CD4-positive, alpha-beta T cell (primary cell): ENCODE data around the gene GALNT3. TPM values are rescaled to one million over a fixed set of nuclear protein-coding genes. Genes with fewer than 3 reads are reported as not detected.

Source experiments
- ATAC-seq: fragments of 200-7000 bp; cut with Tn5 transposase; one replicate; pipeline ENCODE4 v1.10.0; 2022; ENCODE audit warnings: mild to moderate bottlenecking; ENCODE audit not compliant: poor library complexity
- CTCF ChIA-PET: fragments of 350-600 bp; sonication (Branson Sonifier 250); formaldehyde crosslinking; loops from one replicate; lab custom pipeline; 2021; ENCODE audit warnings: antibody characterized with exemption, inconsistent platforms; lab: Charles Lee
- POLR2A ChIA-PET: fragments of 350-600 bp; sonication (Branson Sonifier 250); formaldehyde crosslinking; loops from one replicate; lab custom pipeline; 2021; ENCODE audit warnings: antibody characterized with exemption, inconsistent platforms; lab: Charles Lee
- DNase-seq, 14 experiments: peaks; one replicate each; pipeline ENCODE4 v3.0.0-alpha.2; 2013 to 2020; ENCODE audit warnings: mixed read lengths in 2 of 14
- H3K27ac ChIP-seq, 2 donors: one replicate each; pipeline versions ENCODE4 v1.5.1 to v1.7.0; 2013; ENCODE audit warnings: low read length in 2 of 2, low read depth in 1 of 2, mild to moderate bottlenecking in 1 of 2
- H3K27me3 ChIP-seq, 2 experiments: 1 replicate in 1 of 2; 2 replicates in 1 of 2; pipeline versions ENCODE4 v1.6.1 to v1.7.0; 2013; ENCODE audit warnings: low read length in 2 of 2, control low read depth in 1 of 2, mild to moderate bottlenecking in 1 of 2, moderate library complexity in 1 of 2; ENCODE audit not compliant: insufficient read depth in 2 of 2, control insufficient read depth in 1 of 2
- H3K36me3 ChIP-seq: one replicate; pipeline ENCODE4 v1.6.1; 2013; ENCODE audit warnings: low read length, control low read depth; ENCODE audit not compliant: insufficient read depth
- H3K4me1 ChIP-seq: one replicate; pipeline ENCODE4 v1.6.1; 2013; ENCODE audit warnings: low read length, control low read depth; ENCODE audit not compliant: insufficient read depth
- H3K4me3 ChIP-seq: one replicate; pipeline ENCODE4 v1.5.1; 2013; ENCODE audit warnings: mild to moderate bottlenecking, low read length, moderate library complexity
- H3K9me3 ChIP-seq, 2 experiments: 1 replicate in 1 of 2; 2 replicates in 1 of 2; pipeline versions ENCODE4 v1.6.1 to v1.7.0; 2013; ENCODE audit warnings: low read length in 2 of 2, mild to moderate bottlenecking in 2 of 2, control low read depth in 1 of 2, moderate library complexity in 1 of 2; ENCODE audit not compliant: control insufficient read depth in 1 of 2, insufficient read depth in 1 of 2
- H3K27ac Mint-ChIP-seq: one replicate; pipeline ENCODE4 v1.8.0; 2020; ENCODE audit warnings: mixed read lengths
- H3K27me3 Mint-ChIP-seq: one replicate; pipeline ENCODE4 v1.8.0; 2021; ENCODE audit warnings: mixed read lengths
- H3K36me3 Mint-ChIP-seq: one replicate; pipeline ENCODE4 v1.8.0; 2021; ENCODE audit warnings: low read depth, mixed read lengths
- H3K4me1 Mint-ChIP-seq: one replicate; pipeline ENCODE4 v1.8.0; 2021; ENCODE audit warnings: low read depth, mixed read lengths
- H3K4me3 Mint-ChIP-seq: one replicate; pipeline ENCODE4 v1.8.0; 2020; ENCODE audit warnings: mild to moderate bottlenecking, mixed read lengths
- H3K9me3 Mint-ChIP-seq: one replicate; pipeline ENCODE4 v1.8.0; 2020; ENCODE audit warnings: mixed read lengths
- intact Hi-C, 2 experiments: fragments of 100-400 bp; cut with DNase I in 1 of 2; cut with micrococcal nuclease in 1 of 2; formaldehyde crosslinking; loops; one replicate each; pipeline versions ENCODE4 v1.15.1 to v1.9.0; 2023 to 2025; cut with DNase I, micrococcal nuclease
- total RNA-seq, 174 experiments: library from RNA in 2 of 174; stranded (reverse) in 2 of 174; gene quantifications; one replicate each; pipeline ENCODE4 v1.2.3 and lab custom pipeline; 2021 to 2026
- TF ChIP-seq, protein P1 (sequence below): fragments of 200-600 bp; IDR thresholded peaks from one replicate; pipeline ENCODE4 v1.8.0; 2022; ENCODE audit warnings: antibody characterized with exemption, mild to moderate bottlenecking

The GALNT3 gene
- total RNA-seq, 2 experiments from 2014 or later: 2.9 to 3.3 TPM

DNA sequence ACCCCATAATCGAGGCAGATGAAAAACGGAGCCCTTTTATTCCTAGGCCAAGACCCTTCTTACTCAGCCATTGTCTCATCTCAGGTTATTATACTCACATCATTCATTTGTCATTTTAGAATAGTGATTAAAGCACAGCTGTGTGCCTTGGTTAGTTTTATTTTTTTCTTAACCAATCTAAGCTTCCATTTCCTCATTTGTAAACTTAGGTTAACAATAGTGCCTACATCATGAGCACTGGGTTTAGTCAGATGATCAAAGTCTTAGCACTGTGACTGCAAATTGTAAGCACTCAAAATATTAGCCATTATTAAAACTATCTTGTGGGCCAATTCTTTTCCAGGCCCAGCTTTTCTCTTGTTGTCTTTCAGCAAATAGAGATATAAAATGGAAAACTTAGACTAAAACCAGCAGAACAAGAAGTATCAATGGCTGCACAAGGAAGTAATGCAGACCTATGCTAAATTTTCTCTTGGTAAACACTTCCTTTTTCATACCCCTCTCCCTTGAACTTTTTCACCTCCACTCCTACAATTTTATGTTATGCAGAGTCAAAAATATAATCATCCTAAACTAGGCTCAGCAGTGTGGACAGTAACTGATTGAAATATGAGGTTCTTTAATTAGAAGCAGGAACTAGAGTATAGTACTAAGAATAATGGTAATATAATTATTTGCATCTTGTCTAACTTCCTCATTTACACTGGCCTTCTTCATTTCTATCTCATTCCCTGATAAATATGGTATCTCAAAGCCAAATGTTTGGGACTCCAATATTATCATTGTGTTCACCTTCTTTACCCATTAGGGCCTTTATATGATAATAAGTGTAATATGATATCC, 21.5 kb upstream of the GALNT3 start:
- no peaks in the 10 kb centered on the region for H3K9me3 ChIP-seq
- ATAC-seq (no peak), DNase-seq (no peak)
- no peaks in the 10 kb centered on the region for H3K4me1 ChIP-seq
- intact Hi-C loops: no loop called here
- H3K36me3 Mint-ChIP-seq: no peaks in the 10 kb centered on the region
- TF ChIP-seq, protein P1, sequence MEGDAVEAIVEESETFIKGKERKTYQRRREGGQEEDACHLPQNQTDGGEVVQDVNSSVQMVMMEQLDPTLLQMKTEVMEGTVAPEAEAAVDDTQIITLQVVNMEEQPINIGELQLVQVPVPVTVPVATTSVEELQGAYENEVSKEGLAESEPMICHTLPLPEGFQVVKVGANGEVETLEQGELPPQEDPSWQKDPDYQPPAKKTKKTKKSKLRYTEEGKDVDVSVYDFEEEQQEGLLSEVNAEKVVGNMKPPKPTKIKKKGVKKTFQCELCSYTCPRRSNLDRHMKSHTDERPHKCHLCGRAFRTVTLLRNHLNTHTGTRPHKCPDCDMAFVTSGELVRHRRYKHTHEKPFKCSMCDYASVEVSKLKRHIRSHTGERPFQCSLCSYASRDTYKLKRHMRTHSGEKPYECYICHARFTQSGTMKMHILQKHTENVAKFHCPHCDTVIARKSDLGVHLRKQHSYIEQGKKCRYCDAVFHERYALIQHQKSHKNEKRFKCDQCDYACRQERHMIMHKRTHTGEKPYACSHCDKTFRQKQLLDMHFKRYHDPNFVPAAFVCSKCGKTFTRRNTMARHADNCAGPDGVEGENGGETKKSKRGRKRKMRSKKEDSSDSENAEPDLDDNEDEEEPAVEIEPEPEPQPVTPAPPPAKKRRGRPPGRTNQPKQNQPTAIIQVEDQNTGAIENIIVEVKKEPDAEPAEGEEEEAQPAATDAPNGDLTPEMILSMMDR: no peak
- H3K4me3 ChIP-seq: no peak overlapping the region
- ChIA-PET CTCF (no interaction called here), POLR2A (no interaction called here)
- H3K27me3 Mint-ChIP-seq: no peaks in the 10 kb centered on the region
- H3K27ac Mint-ChIP-seq: no peak overlapping the region
- no peak overlapping the region for H3K27ac ChIP-seq
- no peaks in the 10 kb centered on the region for H3K36me3 ChIP-seq
- no peaks in the 10 kb centered on the region for H3K9me3 Mint-ChIP-seq
- H3K4me1 Mint-ChIP-seq: no peaks in the 10 kb centered on the region
- H3K4me3 Mint-ChIP-seq: no peak overlapping the region
- H3K27me3 ChIP-seq: no peaks in the 10 kb centered on the region

- Histone ChIP-seq H3K27ac (no peak overlapping the region), H3K4me3 (no peak overlapping the region), H3K36me3 (no peaks in the 10 kb centered on the region), H3K27me3 (no peaks in the 10 kb centered on the region), H3K9me3 (no peaks in the 10 kb centered on the region), H3K4me1 (no peaks in the 10 kb centered on the region)
- H3K27ac Mint-ChIP-seq: no peak overlapping the region
- H3K4me3 Mint-ChIP-seq: no peak overlapping the region
- no peaks in the 10 kb centered on the region for H3K36me3 Mint-ChIP-seq
- H3K27me3 Mint-ChIP-seq: no peaks in the 10 kb centered on the region
- TF ChIP-seq, protein P1: no peak
- H3K9me3 Mint-ChIP-seq: no peaks in the 10 kb centered on the region
- DNase-seq (no peak), ATAC-seq (no peak)
- no peaks in the 10 kb centered on the region for H3K4me1 Mint-ChIP-seq
- POLR2A ChIA-PET: no interaction called here
- intact Hi-C loops: no loop called here
- CTCF ChIA-PET: no interaction called here
Measured at GRCh38 chr2:165814473-165814872, 20.4 kb upstream of the GALNT3 start.

DNA sequence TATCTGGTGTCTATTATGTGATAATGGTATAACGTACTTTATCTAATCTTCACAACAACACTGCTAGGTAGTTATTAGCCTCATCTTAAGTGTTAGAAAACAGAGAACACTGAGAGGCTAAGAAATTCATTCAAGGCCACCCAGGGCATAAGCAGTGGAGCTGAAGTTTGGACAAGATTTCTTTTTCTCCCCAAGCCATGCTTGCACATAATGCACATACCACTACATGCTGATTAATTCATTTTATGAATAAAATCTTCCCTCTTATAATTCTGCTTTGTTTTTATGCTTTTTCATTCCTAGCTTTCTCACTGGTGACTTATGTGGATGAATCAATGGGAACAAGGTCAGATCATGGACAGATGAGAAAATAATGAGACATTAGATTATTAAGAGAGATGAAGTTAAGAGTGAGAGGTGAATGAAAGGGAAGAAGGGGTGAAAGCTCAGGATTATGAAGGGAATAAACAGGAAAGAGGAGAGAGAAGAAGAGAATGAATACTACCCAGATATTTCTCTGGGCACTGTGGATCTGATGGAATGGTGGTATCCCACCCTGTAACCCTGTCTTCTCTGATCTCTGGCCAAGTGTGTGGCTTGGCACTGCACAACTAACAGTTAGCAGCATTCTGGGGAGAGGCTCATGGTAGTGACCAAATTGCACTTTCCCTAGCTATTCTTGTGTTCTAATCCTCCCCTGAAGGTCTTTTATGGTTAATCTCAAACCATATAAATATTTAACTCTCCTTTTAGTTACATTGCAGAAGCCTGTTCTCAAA, 17.7 kb upstream of the GALNT3 start:
- no peaks in the 10 kb centered on the region for H3K27me3 ChIP-seq
- ATAC-seq (no peak), DNase-seq (no peak)
- Mint-ChIP-seq H3K36me3 (no peaks in the 10 kb centered on the region), H3K9me3 (no peaks in the 10 kb centered on the region), H3K27me3 (no peaks in the 10 kb centered on the region), H3K4me1 (no peaks in the 10 kb centered on the region), H3K4me3 (no peak overlapping the region), H3K27ac (no peak overlapping the region)
- H3K27ac ChIP-seq: no peak overlapping the region
- no peaks in the 10 kb centered on the region for H3K9me3 ChIP-seq
- no peak overlapping the region for H3K4me3 ChIP-seq
- ChIA-PET CTCF (no interaction called here), POLR2A (no interaction called here)
- no peaks in the 10 kb centered on the region for H3K4me1 ChIP-seq
- TF ChIP-seq, protein P1: no peak
- no peaks in the 10 kb centered on the region for H3K36me3 ChIP-seq
- intact Hi-C loops: no loop called here
